Mucosa of gallbladder (tissue), 1 donor: ENCODE results near the gene TTC39B. TPM values are rescaled to one million over a fixed set of nuclear protein-coding genes. Genes with fewer than 3 reads are reported as not detected.

ENCODE experiments used
- DNase-seq: peaks from one replicate; pipeline ENCODE4 v3.0.0-alpha.2; 2020; ENCODE audit warnings: low spot score
- total RNA-seq: library from RNA; stranded (reverse); gene quantifications from one replicate; pipeline ENCODE4 v1.2.1, GENCODE V29; 2021
- donor health status: DM: no; HTN: no; CAD: no.

Gene TTC39B
- total RNA-seq, 1 donor from 2014 or later: 30.2 TPM

DNA sequence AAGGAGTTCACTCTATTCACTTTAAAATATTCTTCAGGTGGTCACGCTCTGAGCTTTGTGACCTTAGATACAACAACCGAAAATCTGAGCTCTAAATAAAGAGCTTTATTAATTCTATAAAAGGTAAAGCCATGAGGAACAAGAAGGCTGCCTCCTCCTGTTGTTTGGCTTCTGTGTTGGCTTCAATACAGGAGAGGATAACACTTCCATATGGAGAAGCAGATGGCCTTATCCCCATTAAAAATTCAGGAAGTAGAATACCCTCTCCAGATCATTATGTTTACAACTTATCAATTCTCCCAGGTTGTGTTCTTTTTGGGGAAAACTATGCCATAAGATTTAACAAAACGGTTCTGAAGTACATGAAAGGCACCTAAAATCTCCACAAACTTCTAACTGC is 128.4 kb downstream of the TTC39B start:
- no peak for DNase-seq

DNA sequence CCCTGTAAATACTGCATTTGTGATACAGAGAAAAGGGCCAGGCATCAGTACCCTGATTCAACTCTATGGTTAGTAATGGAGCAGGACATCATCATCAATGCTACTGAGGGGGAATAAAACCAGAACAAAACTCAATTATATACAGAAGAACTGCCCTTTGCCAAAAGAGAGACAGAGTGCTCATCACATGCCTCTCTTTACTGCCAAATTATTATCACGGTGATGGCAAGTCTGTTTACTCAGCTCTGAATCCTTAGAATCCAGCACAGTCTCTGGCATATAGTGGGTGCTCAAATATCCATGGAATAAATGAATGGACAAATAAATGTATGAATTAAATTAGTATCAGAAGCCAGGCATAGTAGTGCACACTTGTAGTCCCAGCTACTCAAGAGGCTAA is 130.2 kb downstream of the TTC39B start:
- DNase-seq: no peak

DNA sequence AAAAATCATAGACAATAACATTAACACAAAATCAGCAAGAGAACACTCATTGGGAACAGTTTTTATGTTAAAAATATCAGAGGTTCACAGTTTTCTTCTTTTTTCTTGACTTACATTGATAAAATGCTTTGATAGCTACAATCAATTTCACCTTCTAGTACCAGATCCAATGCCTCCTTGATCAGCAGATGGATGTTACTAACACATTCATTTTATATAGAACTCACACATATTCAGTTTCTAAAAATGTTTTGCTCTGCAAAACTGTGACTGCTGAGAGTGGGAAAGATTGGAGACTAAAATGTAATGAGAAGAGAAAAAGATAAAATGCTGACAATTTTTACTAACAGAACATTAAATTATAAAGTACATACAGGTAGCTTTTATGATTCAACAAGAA is 143.1 kb downstream of the TTC39B start:
- DNase-seq: no peak

DNA sequence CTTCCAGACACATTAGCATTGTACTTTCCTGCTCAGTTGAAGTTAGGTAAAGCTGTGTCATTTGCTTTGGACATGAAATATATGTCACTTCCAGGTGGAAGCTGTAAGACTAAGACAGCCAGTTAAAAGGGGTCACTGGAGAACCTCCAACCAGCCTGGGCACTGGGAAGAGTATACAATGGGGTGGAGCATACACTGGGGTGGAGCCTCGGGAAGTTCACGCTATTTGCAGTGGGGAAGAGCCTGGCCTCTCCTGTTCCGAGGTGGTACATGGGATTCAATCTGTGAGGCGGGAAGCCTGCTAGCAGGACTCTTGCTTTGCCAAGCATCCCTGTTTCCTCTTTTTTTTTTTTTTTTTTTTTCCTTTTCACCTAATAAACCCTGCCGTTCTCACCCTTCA is 145.3 kb downstream of the TTC39B start:
- no peak for DNase-seq

DNA sequence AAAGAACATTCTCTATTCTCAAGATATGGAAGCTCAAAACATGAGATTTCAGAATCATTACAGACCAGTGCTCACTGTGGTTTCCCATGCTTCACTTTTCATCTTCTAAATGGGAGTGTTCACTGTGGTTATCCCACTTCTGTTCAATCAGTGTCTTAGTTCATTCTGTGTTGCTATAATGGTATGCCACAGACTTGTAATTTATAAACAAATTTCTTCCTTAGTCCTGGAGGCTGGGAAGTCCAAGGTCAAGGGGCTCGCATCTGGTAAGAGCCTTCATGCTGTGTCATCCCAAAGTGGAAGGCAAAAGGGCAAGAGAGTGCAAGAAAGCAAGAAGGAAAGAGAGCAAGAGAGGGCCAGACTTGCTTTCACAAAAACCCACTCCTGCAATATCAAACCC is 146.3 kb downstream of the TTC39B start:
- DNase-seq: no peak

DNA sequence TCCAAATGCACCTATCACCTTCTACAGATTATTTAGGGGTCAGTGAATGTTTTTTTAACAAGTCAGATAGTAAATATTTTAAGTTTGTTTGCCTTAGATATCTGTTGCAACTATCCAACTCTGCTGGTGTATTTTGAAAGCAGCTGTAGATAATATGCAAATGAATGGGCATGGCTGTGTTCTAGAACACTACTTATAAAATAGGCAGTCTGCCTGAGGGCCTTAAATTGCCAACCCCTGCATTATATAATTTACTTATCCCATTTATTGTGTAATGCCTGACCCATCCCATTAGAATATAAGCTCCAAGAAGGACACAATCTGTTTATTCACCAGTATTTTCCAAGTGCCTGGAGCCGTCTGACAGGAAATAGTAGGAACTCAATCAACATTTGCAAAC is 149.0 kb downstream of the TTC39B start:
- no peak for DNase-seq

DNA sequence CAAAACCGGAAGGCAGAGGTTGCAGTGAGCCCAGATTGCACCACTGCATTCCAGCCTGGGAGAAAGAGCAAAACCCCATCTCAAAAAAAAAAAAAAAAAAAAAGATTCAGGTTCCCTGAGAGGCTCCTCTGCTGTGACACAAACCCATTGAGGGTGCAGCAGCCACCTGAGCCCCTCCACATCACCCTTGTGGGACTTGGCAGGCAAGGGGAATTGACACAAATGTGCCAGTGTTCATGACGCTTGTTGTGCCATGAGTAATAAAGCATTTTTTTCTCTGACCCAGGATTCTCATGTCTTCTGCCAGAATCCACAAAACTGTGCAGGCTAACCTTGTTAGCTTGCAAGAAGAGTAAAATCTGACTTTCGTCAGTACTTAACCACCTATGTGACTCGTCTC is 149.6 kb downstream of the TTC39B start:
- no peak for DNase-seq

DNA sequence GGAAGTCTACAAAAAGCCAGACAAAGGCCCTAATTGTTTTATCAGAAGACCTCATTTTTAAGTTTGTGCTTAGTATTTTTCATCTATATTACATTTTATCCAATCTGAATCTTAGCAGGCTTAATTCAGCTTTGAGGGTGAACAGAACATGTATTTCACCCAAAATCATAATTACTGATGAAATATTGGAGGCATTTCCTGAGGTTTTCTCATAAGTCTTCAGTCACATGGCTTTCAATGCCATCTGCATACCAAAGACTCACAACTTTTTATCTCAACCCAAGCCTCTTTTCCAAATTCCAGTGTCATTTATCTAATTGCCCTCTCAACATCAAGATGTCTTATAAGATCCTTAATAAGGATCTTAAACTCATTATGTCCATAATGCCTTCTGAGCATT is 150.8 kb downstream of the TTC39B start:
- no peak for DNase-seq

DNA sequence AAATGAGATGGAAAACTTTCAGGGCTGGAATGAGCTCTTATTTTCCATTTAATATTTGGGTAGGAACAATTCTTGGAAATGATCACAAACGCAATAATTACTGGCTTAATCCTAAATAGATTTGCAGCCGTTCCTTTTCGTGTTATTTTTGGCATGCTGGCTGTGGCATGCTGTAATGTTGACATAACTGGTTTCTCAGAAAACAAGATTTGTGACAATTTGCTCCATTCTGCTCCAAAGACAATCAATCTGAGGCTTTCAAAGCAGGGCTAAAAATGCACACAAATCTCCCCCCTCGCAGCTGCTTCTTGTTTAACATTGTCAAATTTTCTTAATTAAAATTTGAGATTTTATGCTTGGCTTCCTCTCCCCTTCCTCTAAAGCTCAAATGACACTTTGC is 151.2 kb downstream of the TTC39B start:
- DNase-seq: no peak

DNA sequence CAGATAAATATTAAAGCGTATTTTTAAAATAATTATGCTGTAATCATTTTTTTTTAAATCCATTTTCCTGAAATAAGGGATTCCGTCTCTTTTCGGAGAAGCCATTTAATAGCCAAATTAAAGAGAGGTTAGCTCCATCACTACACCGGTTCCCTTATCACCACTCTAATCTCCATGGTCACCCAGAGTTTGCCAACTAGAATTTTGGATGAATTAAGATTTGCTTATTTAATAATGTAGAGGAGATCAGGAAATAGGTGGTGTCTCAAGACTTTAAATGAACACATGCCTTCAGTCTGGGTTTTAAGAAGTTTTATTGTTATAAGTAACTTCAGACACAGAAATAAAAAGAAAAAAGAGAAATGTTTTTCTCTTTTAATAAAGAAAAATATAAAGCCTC is 151.7 kb downstream of the TTC39B start:
- DNase-seq: no peak

DNA sequence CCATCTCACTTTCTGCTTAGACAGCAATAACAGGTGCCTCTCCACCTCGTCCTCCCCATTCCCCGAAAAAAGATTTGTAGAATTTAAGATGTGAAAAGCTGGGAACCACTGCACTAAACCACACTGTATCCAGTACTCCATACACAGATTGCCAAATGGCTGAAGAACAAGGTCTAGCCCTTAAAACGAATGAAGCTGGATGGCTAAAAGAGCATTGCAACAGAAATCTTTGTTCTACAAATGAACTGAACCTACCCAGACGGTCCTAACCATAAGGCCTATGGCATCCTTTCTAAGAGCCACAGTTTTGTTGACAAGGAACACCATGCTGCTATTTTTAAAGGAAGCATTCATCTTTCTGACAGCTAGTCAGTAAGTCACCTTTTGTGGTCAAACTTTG is 152.3 kb downstream of the TTC39B start:
- no peak for DNase-seq

DNA sequence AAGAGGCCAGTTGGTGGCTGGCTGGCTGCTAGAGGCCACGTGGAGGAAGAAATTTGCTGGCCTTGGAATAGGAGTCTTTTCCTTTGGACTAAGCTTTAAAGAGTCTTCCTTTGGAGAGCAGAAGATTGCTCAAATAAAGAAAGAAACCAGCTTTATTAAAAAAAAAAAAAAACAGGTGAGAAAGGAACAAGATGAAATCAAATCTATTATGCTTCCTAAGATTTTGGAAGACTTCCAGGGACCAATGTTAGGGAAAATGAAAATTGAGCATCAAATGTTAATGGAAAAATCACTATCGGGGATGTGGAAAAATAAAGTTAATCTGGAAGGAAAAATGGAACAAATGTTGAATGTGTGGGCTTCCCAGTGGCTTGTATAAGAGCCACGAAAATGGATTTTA is 153.1 kb downstream of the TTC39B start:
- no peak for DNase-seq

DNA sequence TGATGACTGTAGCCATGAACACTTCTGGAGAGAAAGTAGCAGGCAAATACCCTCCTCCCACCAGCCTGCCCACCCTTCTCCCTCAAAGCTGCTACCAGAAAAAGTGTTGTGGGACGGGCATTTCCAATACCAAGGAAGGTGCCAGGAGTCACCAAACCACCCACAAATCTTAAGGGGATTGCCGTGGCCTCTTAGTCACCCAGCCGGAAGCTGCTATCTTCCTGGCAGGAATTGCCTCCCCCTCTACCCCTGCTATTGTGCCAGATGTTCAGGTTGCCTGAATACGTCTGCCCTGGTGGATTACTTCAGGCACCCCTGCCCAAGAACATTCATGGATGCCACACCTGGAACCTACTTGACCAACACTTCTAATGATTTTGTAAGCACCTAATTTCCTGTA is 156.1 kb downstream of the TTC39B start:
- no peak for DNase-seq

DNA sequence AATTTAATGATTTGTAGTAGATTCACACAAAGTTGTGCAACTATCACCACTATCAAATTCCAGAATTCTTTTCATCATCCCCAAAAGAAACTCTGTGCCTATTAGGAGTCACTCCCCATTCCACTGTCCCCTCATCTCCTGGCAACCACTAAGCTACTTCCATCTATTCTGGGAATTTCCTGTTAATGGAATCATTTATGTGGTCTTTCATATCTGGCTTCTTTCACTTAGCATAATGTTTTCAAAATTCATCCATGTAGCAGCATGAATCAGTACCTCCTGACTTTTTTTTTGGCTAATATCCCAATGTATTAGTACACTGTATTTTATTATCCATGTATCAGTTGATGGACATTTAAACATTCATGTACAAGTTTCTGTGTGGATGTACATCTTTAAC is 157.6 kb downstream of the TTC39B start:
- no peak for DNase-seq

DNA sequence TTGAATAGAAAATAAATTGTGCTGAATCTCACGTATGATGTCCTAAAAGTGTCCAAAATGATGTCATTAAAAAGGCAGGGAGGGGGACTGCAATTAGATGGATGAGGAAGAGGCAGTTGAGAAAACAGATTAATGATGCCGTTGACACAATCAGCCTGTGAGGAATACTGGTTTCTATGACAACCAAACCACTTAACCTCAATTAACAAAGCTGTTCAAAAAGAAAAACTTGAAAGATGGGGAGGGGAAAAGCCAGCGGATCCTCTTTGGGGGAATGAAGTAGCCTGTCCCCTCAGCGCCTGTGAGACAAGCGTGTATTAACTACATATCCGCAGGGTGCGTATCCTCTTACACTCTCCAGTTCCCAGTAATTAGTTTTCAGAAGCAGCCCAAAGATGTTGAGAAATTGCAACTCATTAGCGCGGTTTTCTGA is 160.7 kb downstream of the TTC39B start:
- no peak for DNase-seq

DNA sequence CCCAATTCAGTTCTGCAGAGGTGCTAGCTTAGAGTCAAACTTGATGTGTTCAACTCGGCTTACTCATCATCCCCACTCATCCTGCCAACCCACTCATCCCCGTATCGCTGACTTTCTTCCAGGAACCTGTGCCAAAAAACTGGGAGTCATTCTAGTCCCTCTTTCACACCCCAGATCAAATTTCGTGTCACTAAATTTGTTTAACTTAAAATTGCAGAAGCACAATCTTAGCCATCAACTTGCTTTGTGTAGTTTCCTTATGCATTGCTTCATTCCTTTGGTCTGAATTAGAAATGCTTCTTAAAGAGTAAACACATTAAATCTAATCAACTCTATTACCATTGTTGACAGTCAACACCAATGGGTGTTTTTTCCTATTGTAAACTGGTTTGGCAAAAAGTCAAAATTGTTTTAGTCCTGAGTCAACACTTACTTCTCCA is 162.4 kb downstream of the TTC39B start:
- DNase-seq: no peak

DNA sequence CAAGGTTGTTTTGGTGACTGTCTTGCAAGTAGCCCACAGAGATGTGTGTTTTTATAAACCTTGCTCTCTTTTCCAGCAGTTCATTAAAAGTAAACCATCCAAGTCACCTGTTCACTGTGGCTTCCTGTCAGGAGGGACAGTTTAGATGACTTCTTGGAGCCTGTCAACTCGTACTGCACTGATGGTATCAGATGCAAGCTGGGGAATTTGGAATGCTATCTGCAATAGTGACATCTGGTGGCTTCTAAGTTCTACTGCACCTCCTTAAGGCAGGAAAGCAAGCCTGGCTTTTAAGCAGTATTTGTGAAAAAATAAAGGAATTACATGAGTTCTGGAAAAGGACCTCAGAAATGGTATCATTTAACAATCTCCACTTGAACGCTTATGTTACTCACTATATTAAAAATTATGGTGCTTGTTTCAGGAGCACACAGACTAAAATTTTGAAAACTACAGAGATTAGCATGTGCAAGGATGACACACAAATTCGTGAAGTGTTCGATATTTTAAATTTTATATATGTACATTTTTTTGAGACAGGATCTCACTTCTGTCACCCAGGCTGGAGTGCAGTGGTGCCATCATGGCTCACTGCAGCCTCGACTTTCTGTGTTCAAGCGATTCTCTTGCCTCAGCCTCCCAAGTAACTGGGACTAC is 164.0 kb downstream of the TTC39B start:
- DNase-seq: no peak

DNA sequence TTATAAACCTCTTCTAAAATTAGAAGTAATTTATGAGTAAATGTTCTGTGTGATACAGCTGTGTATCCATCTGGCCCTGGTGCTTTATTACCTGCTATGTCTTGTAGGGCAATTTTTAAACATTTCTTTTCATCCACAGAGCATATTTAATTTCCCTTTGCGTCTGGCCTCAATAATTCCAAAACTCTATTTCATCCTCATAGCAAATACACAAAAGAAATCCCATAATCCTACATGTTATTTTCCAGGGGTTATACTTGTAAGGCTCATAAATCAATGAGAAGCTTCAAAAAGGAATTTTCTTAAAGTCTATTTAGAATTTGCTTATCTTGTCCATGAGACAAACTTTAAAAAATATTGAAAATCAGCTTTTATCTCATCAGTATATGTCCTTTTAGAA is 167.0 kb downstream of the TTC39B start:
- no peak for DNase-seq

DNA sequence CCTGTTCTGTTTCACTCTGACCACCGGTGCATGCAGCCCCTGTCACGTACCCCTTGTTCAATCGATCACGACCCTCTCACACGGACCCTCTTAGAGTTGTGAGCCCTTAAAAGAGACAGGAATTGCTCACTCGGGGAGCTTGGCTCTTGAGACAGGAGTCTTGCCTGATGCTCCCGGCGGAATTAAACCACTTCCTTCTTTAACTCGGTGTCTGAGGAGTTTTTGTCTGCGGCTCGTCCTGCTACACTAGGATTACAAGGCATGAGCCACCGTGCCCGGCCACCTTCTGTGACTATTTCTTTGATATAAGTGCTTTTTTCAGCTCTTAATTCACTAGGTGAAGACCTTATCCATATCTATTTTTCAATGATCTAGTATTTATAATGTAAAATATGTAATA is 167.5 kb downstream of the TTC39B start:
- DNase-seq: no peak

DNA sequence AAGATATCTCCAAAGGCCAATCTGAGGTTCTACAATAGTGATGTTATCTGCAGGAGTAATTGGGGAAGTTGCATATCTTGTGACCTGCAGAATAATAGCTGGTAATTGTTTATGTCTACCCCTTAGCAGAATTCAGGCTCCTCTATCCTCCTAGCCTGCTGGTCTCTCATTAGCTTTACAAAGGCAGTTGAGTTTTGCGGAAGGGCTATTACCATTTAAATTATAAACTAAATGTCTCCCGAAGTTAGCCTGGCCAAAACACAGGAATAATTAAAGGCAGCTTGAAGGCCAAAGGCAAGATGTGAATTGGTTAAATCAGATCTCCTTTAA is 168.7 kb downstream of the TTC39B start:
- no peak for DNase-seq

DNA sequence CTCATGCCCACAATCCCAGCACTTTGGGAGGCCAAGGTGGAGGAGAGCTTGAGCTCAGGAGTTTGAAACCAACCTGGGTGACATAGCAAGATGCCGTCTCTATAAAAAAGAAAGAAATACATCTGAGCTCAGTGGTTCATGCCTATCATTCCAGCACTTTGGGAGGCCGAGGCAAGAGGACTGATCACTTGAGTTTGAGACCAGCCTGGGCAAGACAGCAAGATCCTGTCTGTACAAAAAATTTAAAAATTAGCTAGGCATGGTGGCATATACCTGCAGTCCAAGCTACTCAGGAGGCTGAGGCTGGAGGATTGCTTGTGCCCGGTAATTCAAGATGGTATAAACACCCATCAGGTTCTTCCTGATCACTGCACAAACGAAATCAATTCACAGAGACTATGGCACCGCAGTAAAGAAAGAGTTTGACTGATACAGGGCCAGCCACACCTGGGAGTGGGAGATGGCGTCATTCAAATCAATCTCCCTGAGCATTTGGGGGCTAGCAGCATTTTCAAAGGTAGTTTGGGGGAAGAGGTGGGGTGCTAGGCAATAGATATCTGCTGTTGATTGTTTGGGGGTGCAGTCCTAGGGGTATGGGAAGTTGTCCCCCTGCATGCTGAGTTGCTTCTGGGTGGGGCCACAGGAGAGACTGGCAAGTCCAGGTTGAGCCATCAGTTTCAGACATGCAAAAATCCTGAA is 169.2 kb downstream of the TTC39B start:
- DNase-seq: no peak

DNA sequence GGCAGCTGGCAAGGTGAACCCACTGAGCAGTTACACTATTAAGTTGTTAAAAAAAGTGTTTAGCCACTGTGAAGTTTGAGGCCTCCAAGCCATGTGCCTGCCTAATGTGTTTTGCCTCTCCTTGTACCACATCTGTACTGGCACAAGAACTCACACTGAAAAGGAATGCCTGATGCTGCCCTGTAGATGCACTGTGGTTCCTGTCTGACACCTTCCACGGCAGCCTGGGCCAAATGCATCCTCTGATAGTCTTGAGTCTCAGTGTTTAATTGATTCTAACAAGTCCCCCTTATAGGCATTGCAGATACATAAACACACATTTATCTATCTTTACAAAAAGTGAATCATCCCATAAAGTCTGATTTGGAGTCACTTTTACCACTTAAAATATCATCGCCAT is 169.9 kb downstream of the TTC39B start:
- DNase-seq: no peak

DNA sequence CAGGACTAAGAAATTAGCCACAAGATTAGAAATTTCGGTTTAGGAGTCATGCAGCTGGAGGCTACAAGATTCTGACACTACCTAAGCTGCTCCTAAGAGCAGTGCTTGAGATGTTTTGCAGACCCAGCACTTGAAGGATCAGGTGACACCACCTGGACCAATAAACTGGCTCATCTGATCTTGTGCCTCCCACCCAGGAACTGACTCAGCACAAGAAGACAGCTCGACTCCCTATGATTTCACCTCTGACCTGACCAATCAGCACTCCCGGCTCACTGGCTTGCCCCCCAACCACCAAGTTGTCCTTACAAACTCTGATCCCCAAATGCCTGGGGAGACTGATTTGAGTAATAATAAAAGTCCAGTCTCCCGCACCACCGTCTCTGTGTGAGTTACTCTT is 170.4 kb downstream of the TTC39B start:
- no peak for DNase-seq
